GM19452 (cell line): Measurements from ENCODE around the gene ASB7.

Source experiments
- ATAC-seq: cut with Tn5 transposase; IDR thresholded peaks from one replicate; pipeline ENCODE4 v1.9.1; 2021; ENCODE audit not compliant: unreplicated experiment

Gene ASB7

DNA sequence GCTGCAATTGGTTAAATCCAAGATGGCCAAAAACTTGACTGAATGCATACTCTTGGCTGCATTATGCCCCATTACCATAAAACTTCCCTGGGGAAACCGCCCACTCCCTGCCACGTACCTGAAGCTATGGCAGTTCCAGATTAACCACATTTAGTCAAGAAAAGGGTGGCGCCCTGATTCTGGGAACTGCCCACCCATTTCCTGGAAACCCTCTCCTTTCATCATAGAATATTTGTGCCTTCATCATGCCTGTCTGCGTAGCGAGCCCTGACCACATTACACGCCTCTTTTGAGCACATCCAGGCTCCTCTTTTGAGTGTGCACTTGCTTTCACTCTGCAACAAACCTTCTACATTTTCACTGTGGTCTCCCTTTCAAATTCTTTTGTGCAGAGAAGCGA is 5.6 kb upstream of the ASB7 start:
- ATAC-seq: peak; percentile 83

DNA sequence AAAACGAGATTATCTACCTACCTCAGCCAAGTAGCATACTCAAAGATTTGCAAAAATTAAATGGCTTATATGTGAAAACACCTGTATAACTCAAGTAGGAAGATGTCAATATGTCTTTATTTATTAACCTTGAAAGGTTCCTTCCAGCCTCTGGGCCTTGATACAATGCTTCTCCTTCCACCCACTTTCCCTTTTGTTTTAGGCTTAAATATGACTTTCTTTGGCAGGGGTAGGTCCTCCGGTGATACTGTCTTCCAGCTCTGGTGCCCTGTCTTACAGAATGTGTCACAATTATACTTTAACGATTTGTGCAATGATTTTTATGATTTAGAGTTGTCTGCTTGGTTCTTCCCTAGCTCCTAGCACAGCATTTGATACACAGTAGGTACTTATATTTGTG is 4.5 kb upstream of the ASB7 start:
- no peak for ATAC-seq

DNA sequence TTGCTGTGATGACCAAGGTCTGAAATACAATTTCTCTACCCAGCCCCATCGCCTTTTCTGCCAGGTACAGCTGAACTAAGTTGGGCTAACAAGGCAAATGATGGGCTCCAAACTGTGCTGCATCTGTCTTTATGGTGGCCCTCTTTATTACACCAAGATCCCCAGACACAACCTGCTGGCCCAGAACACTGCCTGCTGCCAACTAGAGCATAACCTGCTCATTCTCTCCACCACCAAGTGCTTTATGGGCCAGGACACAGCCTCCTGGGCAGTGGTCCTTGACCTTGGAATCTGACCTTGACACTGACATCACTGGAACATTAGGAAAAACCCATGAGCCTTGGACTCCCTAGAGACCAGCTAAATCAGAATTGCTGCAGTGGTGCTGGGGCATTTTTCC is 3.7 kb upstream of the ASB7 start:
- ATAC-seq: no peak

DNA sequence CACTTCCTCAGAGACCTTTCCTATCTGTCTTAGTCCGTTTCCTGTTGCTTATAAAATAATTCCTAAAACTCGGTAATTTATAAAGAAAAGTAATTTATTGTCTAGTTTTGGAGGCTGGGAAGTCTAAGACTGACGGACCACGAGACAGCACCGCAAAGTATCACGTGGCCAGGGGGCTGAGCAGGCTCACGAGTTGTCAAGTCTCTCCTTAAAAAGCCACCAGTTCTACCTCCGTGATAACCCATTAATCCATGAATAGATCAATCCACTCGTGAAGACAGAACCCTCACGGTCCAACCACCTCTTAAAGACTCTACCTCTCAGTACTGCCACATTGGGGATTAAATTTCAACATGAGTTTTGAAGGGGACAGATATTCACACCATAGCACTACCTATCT is 1.2 kb upstream of the ASB7 start:
- no peak for ATAC-seq

DNA sequence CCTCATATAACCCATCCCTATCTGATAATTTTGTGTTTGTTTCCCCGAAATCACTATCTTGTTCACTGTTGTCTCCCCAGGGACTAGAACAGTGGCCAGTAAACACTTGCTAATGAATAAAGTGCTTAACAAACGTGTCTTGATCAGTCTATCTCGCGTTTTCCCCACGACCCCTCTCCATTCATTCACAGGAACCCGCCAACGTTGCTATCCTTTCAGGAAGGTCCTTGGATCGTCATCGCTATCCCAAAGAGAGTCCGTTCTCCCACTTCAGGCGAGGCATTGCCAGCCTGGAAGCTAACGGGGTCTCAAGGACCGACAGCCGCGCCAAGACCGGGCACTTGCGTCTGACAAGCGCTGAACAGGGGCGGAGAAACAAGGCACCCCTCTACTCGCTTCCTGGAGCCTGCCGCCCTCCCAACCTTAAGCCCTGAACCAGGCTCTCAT is 749 bp upstream of the ASB7 start:
- ATAC-seq: peak; percentile 10

DNA sequence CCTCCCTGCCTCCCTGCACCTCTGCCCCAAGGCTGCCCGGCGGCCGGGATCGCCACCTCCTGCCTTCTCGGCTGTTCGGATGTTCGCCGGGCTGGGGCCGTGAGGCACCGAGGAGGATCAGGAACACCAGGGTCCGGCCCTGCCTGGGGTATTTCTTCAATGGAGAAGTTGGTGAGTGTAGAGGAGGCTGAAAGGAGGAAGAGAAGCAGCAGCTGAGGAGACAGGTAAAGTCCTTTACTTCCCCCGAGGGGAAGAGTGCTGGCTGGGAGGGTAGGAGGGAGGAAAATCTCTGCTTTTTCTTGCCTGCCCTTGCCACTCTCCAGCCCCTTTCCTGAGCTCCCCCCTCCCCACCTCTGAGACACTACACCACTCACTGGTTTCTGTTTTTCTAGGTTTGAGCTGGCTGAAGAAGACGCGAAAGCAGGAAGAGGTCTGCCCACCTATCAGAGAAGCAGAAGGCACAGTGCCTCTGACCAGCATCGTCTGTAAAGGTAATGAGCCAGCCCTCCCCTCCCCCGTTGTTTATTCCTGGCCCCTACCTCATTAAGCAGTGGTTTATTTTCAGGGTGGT is 519 bp downstream of the ASB7 start:
- peak; percentile 41 for ATAC-seq

DNA sequence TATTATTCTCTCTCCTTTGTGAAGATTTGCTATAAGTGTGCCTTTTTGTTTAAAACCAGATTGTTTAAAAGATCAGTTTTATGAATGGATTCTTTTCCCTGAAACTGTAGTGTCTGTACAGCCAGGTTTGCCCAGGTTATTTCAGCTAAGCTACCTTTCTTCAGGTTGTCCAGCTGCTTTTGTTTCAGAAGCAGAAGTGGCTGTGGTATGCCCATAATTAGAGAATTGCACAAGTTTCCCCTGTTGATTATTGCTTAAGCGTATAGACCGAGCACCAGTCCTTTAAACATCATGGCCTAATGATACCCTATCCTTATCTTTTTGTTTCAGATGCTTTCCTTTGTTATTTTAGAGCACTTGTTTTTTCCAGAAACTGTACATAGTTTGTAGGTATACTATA is 10.2 kb downstream of the ASB7 start:
- no peak for ATAC-seq

DNA sequence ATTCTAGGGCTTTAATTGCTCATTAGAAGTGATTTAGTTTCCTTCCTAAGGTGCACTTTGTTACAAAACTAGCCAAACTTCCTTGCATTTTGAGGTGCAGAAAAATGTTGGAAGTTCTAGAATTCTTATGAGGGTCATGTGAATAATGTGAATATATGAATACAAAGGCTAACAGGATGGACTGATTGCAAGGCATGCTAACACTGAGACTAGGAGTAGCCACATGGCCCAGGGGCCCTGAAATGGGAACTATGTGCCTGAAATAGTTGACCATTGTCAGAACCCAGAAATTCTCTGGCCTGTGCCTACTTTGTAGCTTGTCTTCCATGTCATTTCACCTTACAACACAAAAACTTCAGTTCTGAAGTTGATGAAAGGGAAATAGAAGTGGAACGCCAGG is 10.8 kb downstream of the ASB7 start:
- no peak for ATAC-seq

DNA sequence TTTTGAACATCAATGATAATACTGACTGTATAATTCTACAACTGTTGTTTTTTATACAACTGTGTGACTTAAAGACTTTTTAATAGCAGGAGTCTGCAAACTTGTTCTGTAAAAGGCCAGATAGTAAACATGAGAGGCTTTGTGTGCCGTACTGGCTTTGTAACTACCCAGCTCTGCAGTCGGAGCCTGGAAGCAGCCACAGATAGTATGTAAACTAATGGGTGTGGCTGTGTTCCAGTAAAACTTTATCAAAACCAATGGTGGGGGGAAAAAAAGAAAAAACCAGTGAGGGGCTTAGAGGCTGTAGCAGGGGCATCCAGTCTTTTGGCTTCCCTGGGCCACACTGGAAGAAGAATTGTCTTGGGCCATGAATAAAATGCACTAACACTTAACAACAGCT is 11.9 kb downstream of the ASB7 start:
- no peak for ATAC-seq

DNA sequence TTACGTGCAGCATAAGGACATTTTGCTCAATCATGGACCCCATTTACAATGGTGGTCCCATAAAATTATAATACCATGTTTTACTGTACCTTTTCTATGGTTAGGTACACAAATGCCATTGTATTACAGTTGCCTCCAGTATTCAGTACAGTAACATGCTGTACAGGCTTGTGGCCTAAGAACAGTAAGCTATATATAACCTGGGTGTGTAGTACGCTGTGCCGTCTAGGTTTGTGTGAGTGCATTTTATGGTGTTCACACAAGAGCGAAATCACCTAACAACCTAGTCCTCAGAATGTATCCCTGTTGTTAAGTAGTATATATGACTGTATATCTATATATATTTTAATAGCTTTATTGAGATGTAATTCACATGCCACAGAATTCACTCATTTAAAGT is 12.5 kb downstream of the ASB7 start:
- ATAC-seq: no peak

DNA sequence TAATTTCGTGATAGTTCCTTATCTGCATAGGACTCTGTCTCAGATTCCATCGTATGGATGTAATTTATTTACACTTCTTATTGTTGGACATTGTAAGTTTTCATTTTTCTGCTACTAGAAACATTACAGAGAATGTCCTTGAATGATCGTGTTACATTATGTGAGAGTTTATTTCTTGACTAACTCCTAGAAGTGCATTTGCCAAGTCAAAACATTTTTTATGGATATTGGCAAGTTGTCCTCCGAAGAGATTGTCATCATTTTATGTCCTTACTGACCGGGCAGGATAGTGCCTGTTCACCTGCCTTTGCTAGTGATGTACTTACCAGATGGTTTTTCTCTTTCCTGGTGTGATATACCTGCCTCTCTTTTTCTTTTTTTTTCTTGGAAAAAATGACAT is 13.4 kb downstream of the ASB7 start:
- ATAC-seq: no peak

DNA sequence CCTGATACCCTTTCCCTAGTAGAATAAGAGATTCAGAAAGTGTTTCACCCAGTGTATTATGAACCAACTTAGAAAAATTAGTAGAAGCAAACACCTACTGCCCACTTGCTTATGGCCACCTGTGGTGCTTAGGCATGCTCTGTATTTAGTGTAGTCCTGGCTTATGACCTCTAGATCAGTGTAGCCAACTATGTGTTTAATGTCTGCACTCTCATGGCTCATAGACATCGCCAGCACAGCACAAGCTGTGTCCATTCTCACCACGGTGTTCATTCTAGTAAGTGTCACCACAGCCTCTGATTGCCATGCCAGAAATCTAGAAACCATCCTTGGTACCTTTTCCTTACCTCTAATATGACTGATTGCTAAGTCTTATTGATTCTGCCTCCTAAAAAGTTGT is 14.3 kb downstream of the ASB7 start:
- ATAC-seq: no peak

DNA sequence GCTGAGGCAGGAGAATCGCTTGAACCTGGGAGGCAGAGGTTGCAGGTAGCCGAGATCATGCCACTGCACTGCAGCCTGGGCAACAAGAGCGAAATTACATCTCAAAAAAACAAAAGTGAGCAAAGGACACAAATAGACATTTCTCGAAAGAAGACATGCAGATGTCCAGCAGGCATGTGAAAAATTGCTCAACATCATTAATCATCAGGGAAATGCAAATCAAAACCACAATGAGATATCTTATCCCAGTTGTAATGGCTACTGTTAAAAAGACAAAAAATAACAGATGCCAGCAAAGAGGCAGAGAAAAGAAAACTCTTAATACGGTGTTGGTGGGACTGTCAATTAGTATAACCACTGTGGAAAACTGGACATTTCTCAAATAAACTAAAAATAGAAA is 20.9 kb downstream of the ASB7 start:
- no peak for ATAC-seq

DNA sequence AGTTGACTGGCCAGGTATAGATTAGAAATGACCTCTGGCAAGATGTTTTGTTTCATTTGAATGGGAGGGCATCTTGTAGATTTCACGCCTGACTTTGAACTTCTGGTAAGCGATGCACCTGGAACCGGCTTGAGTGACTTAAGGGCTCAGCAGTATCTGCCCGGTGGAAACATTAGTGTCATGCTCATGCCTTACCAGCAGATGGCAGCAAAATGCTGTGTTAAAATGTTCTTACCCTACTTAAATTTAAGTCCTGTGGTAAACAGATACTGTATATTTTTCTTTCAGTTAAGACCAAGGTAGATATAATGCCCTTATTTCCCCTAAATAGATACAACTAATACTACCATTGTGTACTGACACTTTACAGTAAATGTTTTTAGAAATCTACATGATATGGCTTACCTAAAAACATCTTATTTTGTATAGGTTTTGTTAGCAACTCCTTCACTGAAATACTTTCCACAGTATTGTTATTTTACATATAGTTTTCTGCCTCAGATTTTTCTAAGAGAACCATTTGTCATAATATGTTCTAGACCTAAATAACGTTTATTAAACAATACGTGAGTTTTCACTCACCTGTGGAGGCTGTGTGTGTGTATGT is 25.5 kb downstream of the ASB7 start:
- peak; percentile 74 for ATAC-seq

DNA sequence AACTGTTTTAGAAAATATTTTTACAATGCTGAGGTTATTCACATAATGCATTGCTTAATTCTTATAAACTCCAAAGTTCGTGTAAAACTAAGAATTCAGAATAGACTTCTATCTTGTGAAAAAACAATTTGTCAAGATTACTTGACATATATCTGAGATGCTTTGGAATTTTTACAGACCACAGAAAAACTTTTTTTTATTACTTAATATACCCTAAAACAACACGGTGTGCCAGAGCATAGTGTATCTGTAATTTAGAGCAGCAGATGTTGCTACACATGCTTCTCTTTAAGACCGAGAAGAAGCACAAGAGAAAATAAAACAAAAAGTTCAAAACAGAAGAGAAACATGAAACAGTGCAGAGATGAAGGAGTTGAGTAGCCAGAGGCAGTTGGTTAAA is 26.4 kb downstream of the ASB7 start:
- no peak for ATAC-seq

DNA sequence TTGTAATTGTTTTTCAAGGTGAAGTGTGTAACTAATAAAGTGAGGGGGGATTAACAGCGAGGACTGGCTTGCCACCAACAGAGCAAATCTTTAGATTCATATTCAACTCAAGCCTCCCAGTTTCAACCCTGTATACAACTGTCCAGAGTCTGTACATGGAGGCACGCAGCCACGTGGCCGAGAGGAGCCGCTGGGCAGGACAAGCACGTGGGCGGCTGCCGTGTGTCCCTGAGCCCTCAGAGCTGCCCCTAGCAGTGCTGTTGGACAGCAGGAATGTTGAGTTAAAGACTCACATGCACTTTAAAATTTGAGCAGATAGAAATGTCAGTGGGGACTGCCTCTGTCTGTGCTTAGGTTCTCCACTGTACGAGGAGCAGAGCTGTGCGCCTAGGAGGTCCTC is 29.4 kb downstream of the ASB7 start:
- ATAC-seq: no peak

DNA sequence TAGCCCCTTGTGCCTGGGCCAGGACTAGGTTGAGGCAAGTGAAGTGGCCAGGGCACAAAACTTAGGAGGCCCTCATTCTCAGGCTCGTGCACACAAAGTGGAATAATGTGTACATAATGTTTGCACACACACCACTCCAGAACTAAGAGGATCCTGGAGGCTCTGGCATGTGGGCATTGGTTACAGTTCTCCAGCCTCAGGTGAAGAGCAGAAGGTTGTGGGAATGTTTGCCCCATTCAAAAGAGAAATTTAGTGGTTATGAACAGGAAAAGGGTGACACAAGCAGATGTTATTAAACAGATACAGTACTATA is 31.3 kb downstream of the ASB7 start:
- ATAC-seq: no peak

DNA sequence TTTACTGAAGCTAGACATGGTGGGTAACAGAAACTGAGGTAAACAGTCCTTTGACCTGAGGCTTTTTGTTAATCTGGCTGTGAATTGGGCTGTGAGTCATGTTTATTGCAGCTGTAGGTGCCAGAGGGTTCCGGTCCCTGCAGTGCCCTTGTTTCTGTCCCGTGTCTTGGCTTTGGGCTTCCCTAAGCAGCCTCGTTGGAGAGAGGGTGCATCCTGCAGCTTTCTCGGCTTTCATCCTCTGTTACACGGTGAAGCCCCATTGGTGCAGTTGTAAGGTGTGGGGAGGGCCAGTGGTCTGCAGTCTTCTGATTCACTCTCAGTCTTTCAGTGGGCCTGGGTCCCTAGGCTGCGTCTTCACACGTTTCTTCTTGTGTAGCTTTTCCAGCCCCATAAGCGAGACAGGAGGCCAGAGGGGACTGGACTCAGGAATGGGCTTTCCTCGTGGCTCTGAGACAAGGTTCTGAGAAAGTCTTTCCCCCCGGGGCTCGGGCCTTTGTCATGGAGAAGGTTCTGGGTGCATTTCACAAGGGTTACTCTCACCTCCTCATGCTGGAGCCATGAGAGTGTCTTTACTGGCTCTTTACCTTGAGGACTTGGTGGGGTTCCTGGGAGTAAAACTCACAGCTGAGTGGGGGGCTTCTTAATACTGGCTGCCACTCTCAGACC is 33.1 kb downstream of the ASB7 start:
- no peak for ATAC-seq

DNA sequence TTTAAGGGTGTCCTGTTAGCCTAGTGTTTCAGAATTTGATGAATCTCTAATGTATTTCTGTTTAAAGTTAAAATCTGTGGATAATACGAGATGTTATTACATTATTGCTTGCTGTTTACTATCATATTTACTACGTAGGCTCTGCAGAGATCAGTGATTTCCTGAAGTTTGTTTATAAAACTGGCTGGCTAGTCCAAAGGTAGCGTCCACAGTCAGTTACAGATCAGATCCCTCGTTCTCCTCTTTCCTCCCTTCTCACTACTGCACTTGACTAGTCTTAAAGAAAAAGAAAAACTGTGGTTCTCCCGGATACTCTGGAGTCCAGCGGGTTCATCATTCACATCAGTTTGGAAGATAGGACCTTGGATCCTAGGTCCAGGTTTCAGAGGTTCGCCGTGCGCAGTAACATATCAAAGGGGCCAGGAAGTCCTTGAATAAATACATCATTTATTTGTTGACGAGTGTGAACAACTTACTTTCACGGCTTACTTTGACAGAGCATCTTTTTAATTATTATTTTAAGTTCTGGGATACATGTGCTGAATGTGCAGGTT is 35.9 kb downstream of the ASB7 start:
- ATAC-seq: no peak

DNA sequence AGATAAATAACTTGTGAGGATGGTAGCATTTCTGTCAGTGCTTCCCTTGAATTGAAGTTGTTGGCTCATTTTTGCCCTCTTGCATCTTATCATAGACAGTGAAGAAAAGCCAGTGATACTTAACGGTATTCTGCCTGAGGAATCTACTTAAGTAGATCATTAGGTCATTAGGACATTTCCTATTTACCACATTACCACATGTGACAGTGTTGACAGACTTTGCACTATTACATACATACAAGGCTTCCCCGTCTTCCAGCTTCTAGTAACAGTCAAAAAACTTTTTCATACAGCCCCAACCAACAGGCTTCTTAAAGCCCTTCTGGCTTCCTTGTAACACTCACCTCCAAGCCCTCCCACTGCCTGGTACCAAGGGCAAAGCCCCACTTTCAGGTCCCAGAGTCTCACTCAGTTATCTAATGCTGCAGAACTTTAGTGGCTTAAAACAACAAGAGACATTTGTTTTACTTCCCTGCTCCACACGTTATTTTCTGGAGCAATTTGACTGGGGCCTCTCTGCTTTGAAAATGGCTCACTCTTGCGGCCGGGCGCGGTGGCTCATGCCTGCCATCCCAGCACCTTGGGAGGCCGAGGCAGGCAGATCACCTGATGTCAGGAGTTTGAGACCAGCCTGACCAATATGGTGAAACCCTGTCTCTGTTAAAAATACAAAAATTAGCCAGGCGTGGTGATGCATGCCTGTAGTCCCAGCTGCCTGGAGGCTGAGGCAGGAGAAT is 40.0 kb downstream of the ASB7 start:
- no peak for ATAC-seq

DNA sequence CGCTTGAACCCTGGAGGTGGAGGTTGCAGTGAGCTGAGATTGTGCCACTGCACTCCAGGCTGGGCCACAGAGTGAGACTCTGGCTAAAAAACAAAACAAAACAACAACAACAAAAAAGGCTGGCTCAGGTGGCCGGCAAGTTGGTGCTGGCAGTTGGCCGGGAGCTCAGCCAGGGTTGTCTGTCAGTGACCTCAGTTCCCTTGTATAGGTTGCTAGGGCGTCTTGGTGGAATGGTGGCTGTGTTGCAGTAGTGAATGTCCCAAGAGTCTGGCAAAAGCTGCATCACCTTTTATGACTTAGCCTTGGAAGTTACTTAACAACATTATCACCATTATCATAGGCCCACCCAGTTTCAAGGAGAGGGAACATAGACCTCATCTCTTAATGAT is 40.6 kb downstream of the ASB7 start:
- no peak for ATAC-seq

DNA sequence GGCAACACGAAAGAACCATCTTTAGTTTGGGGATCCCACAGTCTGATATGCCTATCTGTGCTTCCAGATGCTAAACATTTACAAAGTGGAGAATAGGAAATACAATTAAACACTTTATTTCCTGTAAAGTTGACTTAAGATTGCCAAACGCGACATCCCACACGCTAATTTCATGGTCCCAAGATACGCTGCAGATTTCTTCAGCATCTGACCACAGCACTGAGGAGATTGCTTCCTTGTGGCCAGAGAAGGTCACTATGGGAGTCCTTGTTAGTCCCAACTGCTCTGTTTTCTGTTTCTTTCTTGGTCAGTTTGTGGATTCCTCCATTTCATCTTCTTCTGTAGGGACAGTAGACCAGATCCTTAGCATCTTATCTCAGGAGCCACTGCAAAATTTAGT is 43.3 kb downstream of the ASB7 start:
- no peak for ATAC-seq
